Activated CD8-positive, alpha-beta memory T cell treated with anti-CD3 and anti-CD28 coated beads, Interleukin-2, amount 50 U/mL, for 1 hour (primary cell): ENCODE data around the gene MKKS.
"Not testable (repeated sequence)": the region's sequence is repeated elsewhere in the genome, so short reads cannot be mapped to it uniquely, and the experiment has no call there.

ENCODE experiments used
- DNase-seq: peaks from one replicate; pipeline ENCODE4 v3.0.0-alpha.2; 2020; ENCODE audit errors: extremely low read depth

MKKS gene

GRCh38 chr20:10412591-10413408 lies 21.2 kb downstream of the MKKS start:
- no peak for DNase-seq

GRCh38 chr20:10411673-10412072 lies 22.3 kb downstream of the MKKS start:
- no peak for DNase-seq

- no peak for DNase-seq
These were observed 25.8 kb downstream of the MKKS start for GRCh38 chr20:10408108-10408813.

GRCh38 chr20:10404959-10405530 lies 29.0 kb downstream of the MKKS start:
- no peak for DNase-seq

- no peak for DNase-seq
These were observed 29.9 kb downstream of the MKKS start for GRCh38 chr20:10404023-10404628.

- DNase-seq = no peak
These were observed 30.9 kb downstream of the MKKS start for GRCh38 chr20:10402938-10403608.

- DNase-seq = no peak
These were observed 35.1 kb downstream of the MKKS start for GRCh38 chr20:10398834-10399369.

- not testable (repeated sequence) for DNase-seq
These were observed 39.3 kb downstream of the MKKS start for GRCh38 chr20:10394752-10395151.

- no peak for DNase-seq
These were observed 43.3 kb downstream of the MKKS start for GRCh38 chr20:10390709-10391108.

GRCh38 chr20:10388597-10388996 lies 45.4 kb downstream of the MKKS start:
- DNase-seq = no peak

GRCh38 chr20:10387686-10388085 lies 46.3 kb downstream of the MKKS start:
- DNase-seq = no peak

- no peak for DNase-seq
These were observed 48.0 kb downstream of the MKKS start for GRCh38 chr20:10385850-10386544.

- DNase-seq = no peak
These were observed 52.5 kb downstream of the MKKS start for GRCh38 chr20:10381477-10381876.

- DNase-seq = no peak
These were observed 54.3 kb downstream of the MKKS start for GRCh38 chr20:10379761-10380160.

- DNase-seq = no peak
These were observed 57.5 kb downstream of the MKKS start for GRCh38 chr20:10376270-10377075.

GRCh38 chr20:10375191-10375590 lies 58.8 kb downstream of the MKKS start:
- DNase-seq = no peak

- DNase-seq = no peak
These were observed 60.0 kb downstream of the MKKS start for GRCh38 chr20:10374036-10374435.

- DNase-seq = no peak
These were observed 62.6 kb downstream of the MKKS start for GRCh38 chr20:10371467-10371866.

- DNase-seq = no peak
These were observed 63.7 kb downstream of the MKKS start for GRCh38 chr20:10370091-10370887.
